Caco-2 (cell line): ENCODE measurements around the gene KIF1A. TPM values are rescaled to one million over a fixed set of nuclear protein-coding genes. Genes with fewer than 3 reads are reported as not detected.

Experiments used
- BruUV-seq: library from RNA; stranded (reverse); fragments of 400-500 nt; replicated peaks from 2 replicates; lab custom pipeline; 2021; lab: Mats Ljungman, UMichigan
- CTCF ChIA-PET: fragments of 300-600 bp; sonication (Branson Sonifier 250); formaldehyde crosslinking; loops from one replicate; lab custom pipeline; 2022; ENCODE audit warnings: antibody characterized with exemption; lab: Charles Lee
- POLR2A ChIA-PET: fragments of 300-600 bp; sonication (Branson Sonifier 250); formaldehyde crosslinking; loops from one replicate; lab custom pipeline; 2022; ENCODE audit warnings: antibody characterized with exemption; lab: Charles Lee
- DNase-seq, 2 experiments: peaks; one replicate each; pipeline versions ENCODE4 v3.0.0 to v3.0.0-alpha.2; 2020 to 2022
- H3K27me3 ChIP-seq: replicated peaks from 2 replicates; pipeline ENCODE4 v1.6.0; 2011; ENCODE audit warnings: low read length; ENCODE audit not compliant: control insufficient read depth, insufficient read depth
- H3K36me3 ChIP-seq: 2 replicates; pipeline ENCODE4 v1.5.1; 2011; ENCODE audit warnings: low read length; ENCODE audit not compliant: control insufficient read depth, insufficient read depth
- H3K4me1 ChIP-seq: fragments of 250-450 bp; sonication (Bioruptor Pico); 2 replicates; pipeline ENCODE4 v1.5.1; 2020; ENCODE audit warnings: mild to moderate bottlenecking
- H3K4me3 ChIP-seq: 2 replicates; pipeline ENCODE4 v1.5.1; 2011; ENCODE audit warnings: low read depth, mild to moderate bottlenecking, control low read depth, low read length
- H3K9me3 ChIP-seq: fragments of 250-450 bp; sonication (Bioruptor Pico); 2 replicates; pipeline ENCODE4 v1.5.1; 2020; ENCODE audit warnings: mild to moderate bottlenecking, moderate library complexity
- H3K27ac Mint-ChIP-seq: one replicate; pipeline ENCODE4 v1.8.0; 2022; ENCODE audit warnings: mixed read lengths; ENCODE audit not compliant: unreplicated experiment
- H3K27me3 Mint-ChIP-seq: one replicate; pipeline ENCODE4 v1.8.0; 2022; ENCODE audit warnings: mixed read lengths; ENCODE audit not compliant: insufficient read depth, unreplicated experiment
- H3K36me3 Mint-ChIP-seq: one replicate; pipeline ENCODE4 v1.8.0; 2022; ENCODE audit warnings: mild to moderate bottlenecking, mixed read lengths; ENCODE audit not compliant: insufficient read depth, unreplicated experiment
- H3K4me1 Mint-ChIP-seq: one replicate; pipeline ENCODE4 v1.8.0; 2022; ENCODE audit warnings: low read depth, mixed read lengths; ENCODE audit not compliant: unreplicated experiment
- H3K4me3 Mint-ChIP-seq: one replicate; pipeline ENCODE4 v1.8.0; 2022; ENCODE audit warnings: mild to moderate bottlenecking, moderate library complexity, mixed read lengths; ENCODE audit not compliant: unreplicated experiment
- H3K9me3 Mint-ChIP-seq: one replicate; pipeline ENCODE4 v1.8.0; 2022; ENCODE audit warnings: mixed read lengths; ENCODE audit not compliant: unreplicated experiment
- CTCF ChIP-seq, 2 experiments: fragments of 200-600 bp in 1 of 2; IDR thresholded peaks; 1 replicate in 1 of 2; 2 replicates in 1 of 2; pipeline versions ENCODE4 v1.5.1 to v1.8.0; 2011 to 2022; ENCODE audit warnings: antibody characterized with exemption in 1 of 2, control low read depth in 1 of 2, inconsistent platforms in 1 of 2, low read depth in 1 of 2, low read length in 1 of 2, mild to moderate bottlenecking in 1 of 2, moderate library complexity in 1 of 2; ENCODE audit not compliant: insufficient read depth in 1 of 2, severe bottlenecking in 1 of 2, unreplicated experiment in 1 of 2
- intact Hi-C: fragments of 100-400 bp; cut with micrococcal nuclease; formaldehyde crosslinking; loops from one replicate; pipeline ENCODE4 v1.10.0; 2022; ENCODE audit not compliant: unreplicated experiment
- total RNA-seq: library from RNA; stranded (reverse); gene quantifications from 2 replicates; pipeline ENCODE4 v1.2.3, GENCODE V29; 2022

The KIF1A gene
- total RNA-seq, 1 experiment from 2014 or later = 33.1 TPM

GRCh38 chr2:240833724-240834285 lies 13.8 kb upstream of the KIF1A start:
- no peaks in the 10 kb centered on the region for H3K4me1 Mint-ChIP-seq
- TF ChIP-seq CTCF (IDR thresholded peaks at IDR 0.05; ENCODE audit: insufficient read depth in 1 of 2, low read depth in 1 of 2, low read length in 1 of 2, severe bottlenecking in 1 of 2, unreplicated experiment in 1 of 2) = no peak
- no peak overlapping the region for H3K27ac Mint-ChIP-seq
- H3K4me3 Mint-ChIP-seq = no peak overlapping the region
- no peaks in the 10 kb centered on the region for H3K27me3 ChIP-seq
- DNase-seq = no peak
- ChIA-PET POLR2A (no interaction called here), CTCF (no interaction called here)
- no peaks in the 10 kb centered on the region for H3K36me3 ChIP-seq
- BruUV-seq = no TSS peak
- no peaks in the 10 kb centered on the region for H3K4me1 ChIP-seq
- H3K4me3 ChIP-seq = no peak overlapping the region
- intact Hi-C loops = no loop called here
- H3K9me3 Mint-ChIP-seq = no peaks in the 10 kb centered on the region
- no peaks in the 10 kb centered on the region for H3K36me3 Mint-ChIP-seq
- H3K27me3 Mint-ChIP-seq = peaks cover 12% of the 10 kb centered on the region
- no peaks in the 10 kb centered on the region for H3K9me3 ChIP-seq

GRCh38 chr2:240832921-240833494 lies 13.0 kb upstream of the KIF1A start:
- no TSS peak for BruUV-seq
- Mint-ChIP-seq H3K9me3 (no peaks in the 10 kb centered on the region), H3K27ac (no peak overlapping the region), H3K4me1 (no peaks in the 10 kb centered on the region), H3K36me3 (no peaks in the 10 kb centered on the region), H3K27me3 (peaks cover 14% of the 10 kb centered on the region), H3K4me3 (no peak overlapping the region)
- TF ChIP-seq CTCF (IDR thresholded peaks at IDR 0.05; ENCODE audit: insufficient read depth in 1 of 2, low read depth in 1 of 2, low read length in 1 of 2, severe bottlenecking in 1 of 2, unreplicated experiment in 1 of 2) = no peak
- Histone ChIP-seq H3K4me1 (no peaks in the 10 kb centered on the region), H3K27me3 (no peaks in the 10 kb centered on the region), H3K9me3 (no peaks in the 10 kb centered on the region), H3K36me3 (no peaks in the 10 kb centered on the region), H3K4me3 (no peak overlapping the region)
- ChIA-PET CTCF (no interaction called here), POLR2A (no interaction called here)
- intact Hi-C loops = no loop called here
- DNase-seq = no peak

GRCh38 chr2:240832205-240832727 lies 12.2 kb upstream of the KIF1A start:
- CTCF ChIA-PET = no interaction called here
- BruUV-seq = no TSS peak
- H3K4me3 Mint-ChIP-seq = no peak overlapping the region
- Histone ChIP-seq H3K27me3 (no peaks in the 10 kb centered on the region), H3K4me1 (no peaks in the 10 kb centered on the region), H3K36me3 (no peaks in the 10 kb centered on the region), H3K4me3 (no peak overlapping the region), H3K9me3 (no peaks in the 10 kb centered on the region)
- no peak for TF ChIP-seq CTCF (IDR thresholded peaks at IDR 0.05; ENCODE audit: insufficient read depth in 1 of 2, low read depth in 1 of 2, low read length in 1 of 2, severe bottlenecking in 1 of 2, unreplicated experiment in 1 of 2)
- H3K9me3 Mint-ChIP-seq = no peaks in the 10 kb centered on the region
- no peak overlapping the region for H3K27ac Mint-ChIP-seq
- DNase-seq = peak; percentile 88 to 89
- H3K27me3 Mint-ChIP-seq = peaks cover 12% of the 10 kb centered on the region
- H3K36me3 Mint-ChIP-seq = no peaks in the 10 kb centered on the region
- POLR2A ChIA-PET = no interaction called here
- no peaks in the 10 kb centered on the region for H3K4me1 Mint-ChIP-seq
- intact Hi-C loops = no loop called here
